ENCODE results near the gene EFHC2.

- no peak for TF ChIP-seq CTCF (IDR thresholded peaks at IDR 0.05)
- TF ChIP-seq POLR2A (IDR thresholded peaks at IDR 0.05) = no peak
These were observed 13.2 kb downstream of the EFHC2 start for GRCh38 chrX:44330227-44330626.
